GM12878 (cell line): ENCODE results near the gene AVPR1B. TPM values are rescaled to one million over a fixed set of nuclear protein-coding genes. Genes with fewer than 3 reads are reported as not detected.
A peak's percentile ranks its signal among the peaks of the same experiment; 100 is the strongest.

Experiments used
- ATAC-seq: fragments of 200-7000 bp; cut with Tn5 transposase; 3 replicates; pipeline ENCODE4 v1.9.1; 2020; ENCODE audit warnings: mild to moderate bottlenecking, moderate library complexity
- BruUV-seq: library from RNA; stranded (reverse); fragments of 400-500 nt; replicated peaks from 2 replicates; lab custom pipeline; 2021; lab: Mats Ljungman, UMichigan
- CTCF ChIA-PET: fragments of 300-600 bp; sonication (Branson Sonifier 250); formaldehyde crosslinking; extraction: SDS; loops from one replicate; lab custom pipeline; 2021; ENCODE audit warnings: inconsistent platforms; lab: Yijun Ruan, JAX
- POLR2A ChIA-PET: fragments of 350-600 bp; formaldehyde crosslinking; extraction: SDS; loops from one replicate; lab custom pipeline; 2021; ENCODE audit warnings: inconsistent platforms; lab: Charles Lee
- RAD21 ChIA-PET: fragments of 300-600 bp; sonication (Branson Sonifier 250); formaldehyde crosslinking; loops from one replicate; lab custom pipeline; 2023; ENCODE audit warnings: antibody characterized with exemption; ENCODE audit not compliant: unreplicated experiment; lab: Charles Lee
- SMC1A ChIA-PET: fragments of 300-600 bp; sonication (Branson Sonifier 250); formaldehyde crosslinking; loops from one replicate; lab custom pipeline; 2023; ENCODE audit not compliant: unreplicated experiment, uncharacterized antibody; lab: Charles Lee
- DNase-seq: peaks from one replicate; pipeline ENCODE4 v3.0.0-alpha.2; 2011; ENCODE audit warnings: low read depth, low spot score
- FAIRE-seq: peaks from 3 replicates; lab custom pipeline; 2011; peaks lifted over from hg19 to GRCh38; lab: Jason Lieb, UNC
- H2AFZ ChIP-seq: 2 replicates; pipeline ENCODE4 v1.6.0; 2011; ENCODE audit warnings: low read depth, low read length, control low read depth; ENCODE audit not compliant: control insufficient read depth
- H3K27ac ChIP-seq: 2 replicates; pipeline ENCODE4 v1.5.1; 2011; ENCODE audit warnings: control low read depth; ENCODE audit not compliant: control insufficient read depth, insufficient read depth
- H3K27me3 ChIP-seq, 2 experiments: replicated peaks in 1 of 2; 2 replicates each; pipeline versions ENCODE4 v1.6.0 to v1.6.1; 2011; ENCODE audit warnings: low read length in 1 of 2; ENCODE audit not compliant: control insufficient read depth in 2 of 2, insufficient read depth in 2 of 2
- H3K36me3 ChIP-seq, 2 experiments: 2 replicates each; pipeline ENCODE4 v1.5.1; 2011; ENCODE audit warnings: low read length in 1 of 2; ENCODE audit not compliant: control insufficient read depth in 2 of 2, insufficient read depth in 2 of 2
- H3K4me1 ChIP-seq: 2 replicates; pipeline ENCODE4 v1.6.1; 2011; ENCODE audit warnings: mild to moderate bottlenecking, low read length, moderate library complexity, mixed read lengths; ENCODE audit not compliant: control insufficient read depth, insufficient read depth
- H3K4me2 ChIP-seq: 2 replicates; pipeline ENCODE4 v1.6.0; 2011; ENCODE audit warnings: control low read depth; ENCODE audit not compliant: control insufficient read depth, insufficient read depth
- H3K4me3 ChIP-seq: fragments of 200-600 bp; sonication (generic); 2 replicates; pipeline ENCODE4 v1.5.1; 2016
- H3K79me2 ChIP-seq: 2 replicates; pipeline ENCODE4 v1.6.0; 2011; ENCODE audit warnings: low read length; ENCODE audit not compliant: control insufficient read depth, insufficient read depth
- H3K9ac ChIP-seq: 2 replicates; pipeline ENCODE4 v1.8.0; 2011; ENCODE audit warnings: low read length, control low read depth, mixed read lengths; ENCODE audit not compliant: control insufficient read depth, insufficient read depth
- H3K9me3 ChIP-seq: replicated peaks from 3 replicates; pipeline ENCODE4 v1.5.1; 2011; ENCODE audit warnings: mild to moderate bottlenecking, low read length; ENCODE audit not compliant: control insufficient read depth, insufficient read depth
- H4K20me1 ChIP-seq: 2 replicates; pipeline ENCODE4 v1.6.0; 2011; ENCODE audit not compliant: control insufficient read depth, insufficient read depth
- HCFC1 ChIP-seq: fragments of 150-350 bp; IDR thresholded peaks from 2 replicates; pipeline ENCODE4 v1.6.1; 2014; ENCODE audit warnings: low read length
- HDAC2 ChIP-seq: fragments of 200-600 bp; sonication (generic); IDR thresholded peaks from 2 replicates; pipeline ENCODE4 v1.6.1; 2017
- IKZF1 ChIP-seq: fragments of 450-650 bp; conservative IDR thresholded peaks from 2 replicates; pipeline ENCODE4 v1.6.1; 2017; ENCODE audit warnings: antibody characterized with exemption, mild to moderate bottlenecking
- IRF4 ChIP-seq: IDR thresholded peaks from 2 replicates; pipeline ENCODE4 v1.6.1; 2011; ENCODE audit warnings: low read depth, low read length
- MXI1 ChIP-seq: fragments of 150-350 bp; IDR thresholded peaks from 2 replicates; pipeline ENCODE4 v1.6.1; 2011; ENCODE audit warnings: low read depth, mild to moderate bottlenecking, inconsistent platforms, low read length, improper control_type of control experiment
- MYC ChIP-seq: IDR thresholded peaks from 2 replicates; pipeline ENCODE4 v1.6.1; 2011; ENCODE audit warnings: mild to moderate bottlenecking, low read length, moderate library complexity, inconsistent platforms; ENCODE audit not compliant: insufficient read depth, insufficient replicate concordance, insufficient read length, severe bottlenecking
- NR2C1 ChIP-seq: fragments of 450-650 bp; IDR thresholded peaks from 2 replicates; pipeline ENCODE4 v1.6.1; 2017; ENCODE audit warnings: antibody characterized with exemption, mild to moderate bottlenecking, moderate library complexity
- SMC3 ChIP-seq: IDR thresholded peaks from 2 replicates; pipeline ENCODE4 v1.6.1; 2011; ENCODE audit warnings: low read length, improper control_type of control experiment, borderline replicate concordance
- WRNIP1 ChIP-seq: IDR thresholded peaks from 2 replicates; pipeline ENCODE4 v1.6.1; 2011; ENCODE audit warnings: low read depth, low read length, improper control_type of control experiment, borderline replicate concordance
- ZNF622 ChIP-seq: fragments of 450-650 bp; IDR thresholded peaks from 2 replicates; pipeline ENCODE4 v1.6.1; 2017; ENCODE audit warnings: mild to moderate bottlenecking, inconsistent platforms
- WGBS: methylation state at CpG from one replicate; pipeline ENCODE4 v1.1.6; 2016; ENCODE audit warnings: low lambda C conversion rate; ENCODE audit not compliant: insufficient replicate concordance, insufficient coverage; ENCODE audit errors: missing lambda C conversion rate; 5-methylcytosine and 5-hydroxymethylcytosine counted together
- in situ Hi-C: fragments of 300-500 bp; cut with MboI; formaldehyde crosslinking; loops from 9 replicates; pipeline ENCODE4 v1.14.3; 2018; ENCODE audit warnings: mixed read lengths
- intact Hi-C: fragments of 100-400 bp; cut with micrococcal nuclease; formaldehyde crosslinking; loops from one replicate; pipeline ENCODE4 v1.14.2; 2022; ENCODE audit not compliant: unreplicated experiment
- polyA plus RNA-seq, 11 experiments: library from polyadenylated mRNA; depleted of rRNA in 4 of 11; unstranded in 6 of 11; stranded (reverse) in 5 of 11; fragments of >200 nt; fragmentation: Nextera tagmentation in 4 of 11; fragmentation: Illumina TruSeq in 1 of 11; extraction: Ambion mirVana in 4 of 11; extraction: Trizol in 1 of 11; gene quantifications; 1 replicate in 1 of 11; 2 replicates in 10 of 11; pipeline versions ENCODE4 v1.2.1 to v1.2.3, GENCODE V29; 2011 to 2016; ENCODE audit warnings: inconsistent platforms in 2 of 11, missing spikeins in 2 of 11, low read depth in 1 of 11
- total RNA-seq, 4 experiments: library from RNA; depleted of rRNA in 3 of 4; stranded (reverse); fragments of >200 nt in 3 of 4; fragmentation: Illumina TruSeq in 1 of 4; extraction: Trizol in 1 of 4; gene quantifications; 2 replicates each; pipeline versions ENCODE4 v1.2.1 to v1.2.3, GENCODE V29; 2013 to 2021
- TF ChIP-seq, protein P1 (sequence below): fragments of 450-650 bp; IDR thresholded peaks from 2 replicates; pipeline ENCODE4 v1.6.1; 2017; ENCODE audit warnings: mild to moderate bottlenecking, low read depth, inconsistent platforms; ENCODE audit not compliant: poor library complexity, severe bottlenecking
- TF ChIP-seq, protein P2 (sequence below): IDR thresholded peaks from 2 replicates; pipeline ENCODE4 v1.6.1; 2012; ENCODE audit warnings: low read depth, low read length, improper control_type of control experiment
- TF ChIP-seq, protein P3 (sequence below): fragments of 450-650 bp; IDR thresholded peaks from 2 replicates; pipeline ENCODE4 v1.6.1; 2018; ENCODE audit warnings: borderline replicate concordance, mild to moderate bottlenecking; ENCODE audit not compliant: partially characterized antibody
- TF ChIP-seq, protein P4 (sequence below): fragments of 450-650 bp; IDR thresholded peaks from 2 replicates; pipeline ENCODE4 v1.6.1; 2017; ENCODE audit warnings: mild to moderate bottlenecking

The AVPR1B gene
- total and polyA plus RNA-seq, 10 of the 15 experiments (the other 5 are each of a cell fraction or from before 2014, with no cell fraction given), result not detected

DNA sequence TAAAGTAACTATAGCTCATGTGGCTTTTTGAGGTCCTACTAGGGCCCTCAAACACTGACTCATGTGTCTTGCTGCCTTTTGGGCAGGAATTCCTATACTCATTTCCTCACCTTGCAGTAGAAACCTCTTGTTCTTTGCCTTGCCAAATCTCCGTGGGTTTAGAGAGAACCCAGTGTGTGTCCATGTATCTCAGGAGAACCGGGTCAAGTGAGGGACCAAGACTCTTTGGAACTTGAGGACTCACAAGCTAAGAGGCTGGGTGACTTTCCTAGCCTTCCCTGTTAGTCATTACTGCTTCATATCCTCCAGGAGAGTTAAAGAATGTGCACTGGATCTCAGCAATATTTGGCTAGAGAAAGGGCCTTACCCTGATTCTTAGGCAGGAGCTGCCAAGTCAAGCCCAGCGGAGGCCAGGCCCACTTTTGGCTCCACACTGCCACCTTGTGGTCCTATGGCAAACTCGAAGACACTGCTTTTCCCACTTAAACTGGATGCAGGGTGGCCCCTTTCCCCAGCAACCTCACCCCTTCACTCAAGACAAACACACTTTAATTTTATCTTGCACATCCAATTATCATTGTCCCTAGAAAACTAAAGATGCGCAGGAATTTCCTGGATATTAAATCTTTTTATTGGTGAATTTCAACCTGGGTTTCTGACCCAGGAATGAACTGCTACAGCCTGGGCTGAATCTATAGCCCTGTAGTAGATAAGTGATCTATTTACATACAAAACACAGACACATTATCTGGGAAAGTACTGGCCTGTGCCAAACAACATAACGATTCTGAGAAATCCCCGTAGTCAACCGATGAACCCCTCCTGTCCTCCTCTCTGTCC, 10.6 kb downstream of the AVPR1B start:
- Histone ChIP-seq H3K36me3 (no peaks in the 10 kb centered on the region), H3K79me2 (no peaks in the 10 kb centered on the region), H3K4me1 (no peaks in the 10 kb centered on the region), H3K27ac (no peak overlapping the region), H3K4me3 (no peak overlapping the region), H3K27me3 (peaks cover 0 to 2% of the 10 kb centered on the region in 2 experiments; a peak in 2 of 4 replicates), H3K9ac (no peak overlapping the region), H4K20me1 (no peaks in the 10 kb centered on the region), H2AFZ (peak overlapping the region; percentile 30; the same call in 1 of the 2 replicates), H3K4me2 (no peak overlapping the region), H3K9me3 (no peaks in the 10 kb centered on the region)
- RAD21 ChIA-PET, result interaction anchor here (0.6 to 9.2 kb wide), 30 partner anchors 9 to 449 kb away, joined by 3 to 197 read pairs (median 5); partner anchors contain the start of genes CTSE and RAB7B
- POLR2A ChIA-PET, result interaction anchor here (0.9 to 1.1 kb wide), 2 partner anchors 10 to 122 kb away, joined by 3 to 4 read pairs; no protein-coding TSS in a partner anchor
- 33% methylated on average over 8 of the region's 8 CpGs for WGBS
- in situ Hi-C loops, result loop anchor here (5.0 kb wide), 2 partner anchors 124 to 314 kb away; no protein-coding TSS in a partner anchor
- ATAC-seq (peak; percentile 98), FAIRE-seq (peak; percentile 69), DNase-seq (peak; percentile 39)
- SMC1A ChIA-PET, result interaction anchor here (0.8 to 16.8 kb wide), 28 partner anchors 9 to 313 kb away, joined by 3 to 329 read pairs (median 5); no protein-coding TSS in a partner anchor
- intact Hi-C loops, result loop anchor here (1.0 to 2.0 kb wide), 4 partner anchors 76 to 316 kb away; no protein-coding TSS in a partner anchor
- CTCF ChIA-PET, result interaction anchor here (0.6 to 12.1 kb wide), 42 partner anchors 8 to 448 kb away, joined by 3 to 384 read pairs (median 5); partner anchors contain the start of gene RAB29
- no TSS peak for BruUV-seq
- TF ChIP-seq HDAC2 (no peak), MYC (no peak), NR2C1 (no peak), HCFC1 (no peak), WRNIP1 (no peak; the same call in 1 of the 2 replicates), ZNF622 (no peak), SMC3 (peak; percentile 99), IKZF1 (no peak), IRF4 (peak; percentile 73; the same call in 1 of the 2 replicates), MXI1 (no peak)
- TF ChIP-seq, protein P1, sequence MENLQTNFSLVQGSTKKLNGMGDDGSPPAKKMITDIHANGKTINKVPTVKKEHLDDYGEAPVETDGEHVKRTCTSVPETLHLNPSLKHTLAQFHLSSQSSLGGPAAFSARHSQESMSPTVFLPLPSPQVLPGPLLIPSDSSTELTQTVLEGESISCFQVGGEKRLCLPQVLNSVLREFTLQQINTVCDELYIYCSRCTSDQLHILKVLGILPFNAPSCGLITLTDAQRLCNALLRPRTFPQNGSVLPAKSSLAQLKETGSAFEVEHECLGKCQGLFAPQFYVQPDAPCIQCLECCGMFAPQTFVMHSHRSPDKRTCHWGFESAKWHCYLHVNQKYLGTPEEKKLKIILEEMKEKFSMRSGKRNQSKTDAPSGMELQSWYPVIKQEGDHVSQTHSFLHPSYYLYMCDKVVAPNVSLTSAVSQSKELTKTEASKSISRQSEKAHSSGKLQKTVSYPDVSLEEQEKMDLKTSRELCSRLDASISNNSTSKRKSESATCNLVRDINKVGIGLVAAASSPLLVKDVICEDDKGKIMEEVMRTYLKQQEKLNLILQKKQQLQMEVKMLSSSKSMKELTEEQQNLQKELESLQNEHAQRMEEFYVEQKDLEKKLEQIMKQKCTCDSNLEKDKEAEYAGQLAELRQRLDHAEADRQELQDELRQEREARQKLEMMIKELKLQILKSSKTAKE, result no peak
- TF ChIP-seq, protein P2, sequence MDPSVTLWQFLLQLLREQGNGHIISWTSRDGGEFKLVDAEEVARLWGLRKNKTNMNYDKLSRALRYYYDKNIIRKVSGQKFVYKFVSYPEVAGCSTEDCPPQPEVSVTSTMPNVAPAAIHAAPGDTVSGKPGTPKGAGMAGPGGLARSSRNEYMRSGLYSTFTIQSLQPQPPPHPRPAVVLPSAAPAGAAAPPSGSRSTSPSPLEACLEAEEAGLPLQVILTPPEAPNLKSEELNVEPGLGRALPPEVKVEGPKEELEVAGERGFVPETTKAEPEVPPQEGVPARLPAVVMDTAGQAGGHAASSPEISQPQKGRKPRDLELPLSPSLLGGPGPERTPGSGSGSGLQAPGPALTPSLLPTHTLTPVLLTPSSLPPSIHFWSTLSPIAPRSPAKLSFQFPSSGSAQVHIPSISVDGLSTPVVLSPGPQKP, result no peak
- TF ChIP-seq, protein P3, sequence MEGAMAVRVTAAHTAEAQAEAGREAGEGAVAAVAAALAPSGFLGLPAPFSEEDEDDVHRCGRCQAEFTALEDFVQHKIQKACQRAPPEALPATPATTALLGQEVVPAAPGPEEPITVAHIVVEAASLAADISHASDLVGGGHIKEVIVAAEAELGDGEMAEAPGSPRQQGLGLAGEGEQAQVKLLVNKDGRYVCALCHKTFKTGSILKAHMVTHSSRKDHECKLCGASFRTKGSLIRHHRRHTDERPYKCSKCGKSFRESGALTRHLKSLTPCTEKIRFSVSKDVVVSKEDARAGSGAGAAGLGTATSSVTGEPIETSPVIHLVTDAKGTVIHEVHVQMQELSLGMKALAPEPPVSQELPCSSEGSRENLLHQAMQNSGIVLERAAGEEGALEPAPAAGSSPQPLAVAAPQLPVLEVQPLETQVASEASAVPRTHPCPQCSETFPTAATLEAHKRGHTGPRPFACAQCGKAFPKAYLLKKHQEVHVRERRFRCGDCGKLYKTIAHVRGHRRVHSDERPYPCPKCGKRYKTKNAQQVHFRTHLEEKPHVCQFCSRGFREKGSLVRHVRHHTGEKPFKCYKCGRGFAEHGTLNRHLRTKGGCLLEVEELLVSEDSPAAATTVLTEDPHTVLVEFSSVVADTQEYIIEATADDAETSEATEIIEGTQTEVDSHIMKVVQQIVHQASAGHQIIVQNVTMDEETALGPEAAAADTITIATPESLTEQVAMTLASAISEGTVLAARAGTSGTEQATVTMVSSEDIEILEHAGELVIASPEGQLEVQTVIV, result no peak
- TF ChIP-seq, protein P4, sequence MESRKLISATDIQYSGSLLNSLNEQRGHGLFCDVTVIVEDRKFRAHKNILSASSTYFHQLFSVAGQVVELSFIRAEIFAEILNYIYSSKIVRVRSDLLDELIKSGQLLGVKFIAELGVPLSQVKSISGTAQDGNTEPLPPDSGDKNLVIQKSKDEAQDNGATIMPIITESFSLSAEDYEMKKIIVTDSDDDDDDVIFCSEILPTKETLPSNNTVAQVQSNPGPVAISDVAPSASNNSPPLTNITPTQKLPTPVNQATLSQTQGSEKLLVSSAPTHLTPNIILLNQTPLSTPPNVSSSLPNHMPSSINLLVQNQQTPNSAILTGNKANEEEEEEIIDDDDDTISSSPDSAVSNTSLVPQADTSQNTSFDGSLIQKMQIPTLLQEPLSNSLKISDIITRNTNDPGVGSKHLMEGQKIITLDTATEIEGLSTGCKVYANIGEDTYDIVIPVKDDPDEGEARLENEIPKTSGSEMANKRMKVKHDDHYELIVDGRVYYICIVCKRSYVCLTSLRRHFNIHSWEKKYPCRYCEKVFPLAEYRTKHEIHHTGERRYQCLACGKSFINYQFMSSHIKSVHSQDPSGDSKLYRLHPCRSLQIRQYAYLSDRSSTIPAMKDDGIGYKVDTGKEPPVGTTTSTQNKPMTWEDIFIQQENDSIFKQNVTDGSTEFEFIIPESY, result no peak
